Upper lobe of right lung (tissue), 1 donor: ENCODE measurements around the gene TLE7. TPM values are rescaled to one million over a fixed set of nuclear protein-coding genes. Genes with fewer than 3 reads are reported as not detected.

Source experiments
- ATAC-seq: fragments of 200-7000 bp; cut with Tn5 transposase; one replicate; pipeline ENCODE4 v1.9.1; 2020; ENCODE audit warnings: mild to moderate bottlenecking, moderate library complexity
- DNase-seq: peaks from one replicate; pipeline ENCODE4 v3.0.0-alpha.2; 2020
- H3K27ac ChIP-seq: fragments of 200-600 bp; one replicate; pipeline ENCODE4 v1.8.0; 2022
- H3K27me3 ChIP-seq: fragments of 200-600 bp; one replicate; pipeline ENCODE4 v1.8.0; 2022; ENCODE audit warnings: mild to moderate bottlenecking
- H3K36me3 ChIP-seq: fragments of 200-600 bp; one replicate; pipeline ENCODE4 v1.8.0; 2022
- H3K4me1 ChIP-seq: fragments of 200-600 bp; one replicate; pipeline ENCODE4 v1.8.0; 2022
- H3K4me3 ChIP-seq: fragments of 200-600 bp; one replicate; pipeline ENCODE4 v1.8.0; 2022; ENCODE audit warnings: mild to moderate bottlenecking
- H3K9me3 ChIP-seq: fragments of 200-600 bp; one replicate; pipeline ENCODE4 v1.8.0; 2022
- CTCF ChIP-seq: fragments of 200-600 bp; IDR thresholded peaks from one replicate; pipeline ENCODE4 v1.8.0; 2022; ENCODE audit warnings: antibody characterized with exemption
- intact Hi-C: fragments of 100-400 bp; cut with DNase I; formaldehyde crosslinking; loops from one replicate; pipeline ENCODE4 v1.11.0; 2022
- total RNA-seq: library from RNA; stranded (reverse); fragmentation: NEBNext Ultra II Directional; extraction: Animal tissue kit (Norgen Biotek cat#: 25700); gene quantifications from one replicate; pipeline ENCODE4 v1.2.1, GENCODE V29; 2021
- donor health status: DM: no; HTN: yes; CAD: no; lungs with severe emphysema.

TLE7 gene
- total RNA-seq, 1 donor from 2014 or later = not detected

GRCh38 chr16:71407731-71408130 is 34.1 kb downstream of the TLE7 start:
- Histone ChIP-seq H3K27ac (no peak overlapping the region), H3K27me3 (peaks cover 33% of the 10 kb centered on the region), H3K4me3 (no peak overlapping the region), H3K36me3 (no peaks in the 10 kb centered on the region), H3K9me3 (no peaks in the 10 kb centered on the region), H3K4me1 (no peaks in the 10 kb centered on the region)
- no peak for ATAC-seq
- no peak for DNase-seq
- no peak for TF ChIP-seq CTCF
- intact Hi-C loops = no loop called here

- TF ChIP-seq CTCF = no peak
Measured at GRCh38 chr16:71406724-71407123, 35.1 kb downstream of the TLE7 start.

GRCh38 chr16:71406316-71406715 is 35.5 kb downstream of the TLE7 start:
- ATAC-seq (no peak), DNase-seq (peak; percentile 32)
- Histone ChIP-seq H3K27me3 (peaks cover 20% of the 10 kb centered on the region), H3K36me3 (no peaks in the 10 kb centered on the region), H3K4me3 (no peak overlapping the region), H3K4me1 (no peaks in the 10 kb centered on the region), H3K9me3 (no peaks in the 10 kb centered on the region), H3K27ac (no peak overlapping the region)
- no peak for TF ChIP-seq CTCF
- intact Hi-C loops = no loop called here

More at GRCh38 chr16:71406724-71407123, 35.1 kb downstream of the TLE7 start:
- no peaks in the 10 kb centered on the region for H3K9me3 ChIP-seq
- ATAC-seq (no peak), DNase-seq (no peak)
- no peaks in the 10 kb centered on the region for H3K36me3 ChIP-seq
- H3K27me3 ChIP-seq = peaks cover 24% of the 10 kb centered on the region
- no peak overlapping the region for H3K27ac ChIP-seq
- intact Hi-C loops = no loop called here
- H3K4me1 ChIP-seq = no peaks in the 10 kb centered on the region
- H3K4me3 ChIP-seq = no peak overlapping the region

GRCh38 chr16:71404364-71404763 is 37.5 kb downstream of the TLE7 start:
- Histone ChIP-seq H3K27me3 (peaks cover 19% of the 10 kb centered on the region), H3K4me3 (no peak overlapping the region), H3K4me1 (no peaks in the 10 kb centered on the region), H3K27ac (no peak overlapping the region), H3K9me3 (no peaks in the 10 kb centered on the region), H3K36me3 (no peaks in the 10 kb centered on the region)
- TF ChIP-seq CTCF = no peak
- intact Hi-C loops = no loop called here
- no peak for ATAC-seq
- DNase-seq = no peak

- DNase-seq (no peak), ATAC-seq (no peak)
- H3K9me3 ChIP-seq = no peaks in the 10 kb centered on the region
- no peak overlapping the region for H3K27ac ChIP-seq
- no peak overlapping the region for H3K4me3 ChIP-seq
- intact Hi-C loops = no loop called here
- H3K4me1 ChIP-seq = no peaks in the 10 kb centered on the region
- peaks cover 13% of the 10 kb centered on the region for H3K27me3 ChIP-seq
- no peaks in the 10 kb centered on the region for H3K36me3 ChIP-seq
- TF ChIP-seq CTCF = no peak
Measured at GRCh38 chr16:71402674-71403073, 39.2 kb downstream of the TLE7 start.

GRCh38 chr16:71402007-71402406 is 39.8 kb downstream of the TLE7 start:
- H3K27me3 ChIP-seq = peaks cover 13% of the 10 kb centered on the region
- ATAC-seq = no peak
- no peak for TF ChIP-seq CTCF
- intact Hi-C loops = no loop called here
- H3K4me3 ChIP-seq = no peak overlapping the region
- no peak overlapping the region for H3K27ac ChIP-seq
- no peak for DNase-seq
- H3K36me3 ChIP-seq = no peaks in the 10 kb centered on the region
- no peaks in the 10 kb centered on the region for H3K4me1 ChIP-seq
- no peaks in the 10 kb centered on the region for H3K9me3 ChIP-seq
